Stomach smooth muscle (tissue), 2 donors: ENCODE data around the gene HSFX3.
"Not testable (repeated sequence)": the region's sequence is repeated elsewhere in the genome, so short reads cannot be mapped to it uniquely, and the experiment has no call there.

ENCODE experiments used
- H3K27ac ChIP-seq: one replicate; pipeline ENCODE4 v1.7.0; 2013; ENCODE audit warnings: mild to moderate bottlenecking, low read length, inconsistent platforms
- H3K27me3 ChIP-seq, 2 donors: one replicate each; pipeline ENCODE4 v1.7.0; 2013; ENCODE audit warnings: low read length in 2 of 2; ENCODE audit not compliant: insufficient read depth in 2 of 2, control insufficient read depth in 1 of 2
- H3K36me3 ChIP-seq, 2 donors: one replicate each; pipeline ENCODE4 v1.7.0; 2013; ENCODE audit warnings: low read length in 2 of 2; ENCODE audit not compliant: control insufficient read depth in 2 of 2, insufficient read depth in 2 of 2
- H3K4me1 ChIP-seq: one replicate; pipeline ENCODE4 v1.7.0; 2013; ENCODE audit warnings: low read length; ENCODE audit not compliant: control insufficient read depth, insufficient read depth
- H3K4me3 ChIP-seq, 2 donors: one replicate each; pipeline ENCODE4 v1.7.0; 2013; ENCODE audit warnings: low read length in 2 of 2
- H3K9ac ChIP-seq, 2 donors: one replicate each; pipeline ENCODE4 v1.7.0; 2013; ENCODE audit warnings: low read length in 2 of 2, mild to moderate bottlenecking in 1 of 2
- H3K9me3 ChIP-seq, 2 donors: one replicate each; pipeline ENCODE4 v1.7.0; 2013; ENCODE audit warnings: low read length in 2 of 2; ENCODE audit not compliant: control insufficient read depth in 2 of 2
- donor health status: healthy.
- donor health status: Pancreatic carcinoma.

Gene HSFX3

DNA sequence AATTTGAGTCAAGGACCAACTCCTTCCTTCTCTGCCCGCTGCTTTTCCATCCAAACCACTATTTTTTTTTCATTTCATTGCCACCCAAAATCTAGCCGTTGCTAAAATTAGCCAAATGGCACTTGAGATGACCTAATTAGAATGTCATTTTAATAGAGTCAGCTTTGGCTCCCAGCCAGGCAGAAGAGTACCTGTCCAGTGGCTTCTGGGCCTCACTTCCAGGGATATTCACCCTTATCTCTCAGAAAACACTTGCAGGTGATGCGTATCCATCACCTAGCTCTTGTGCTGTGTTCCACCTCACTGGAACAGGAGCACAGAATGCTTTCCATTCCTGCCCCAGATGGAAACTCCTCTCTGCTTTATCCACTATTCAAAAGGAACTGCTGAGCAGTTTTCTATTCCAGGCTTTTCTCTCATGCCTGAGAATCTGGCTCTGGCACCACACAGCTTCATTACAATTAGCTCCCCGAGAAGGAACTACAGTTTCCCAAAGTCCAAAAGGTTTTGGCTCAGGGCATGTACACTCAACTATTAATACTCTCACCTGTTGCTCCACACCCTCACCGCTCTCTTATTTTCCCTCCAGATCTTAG lies 19.1 kb upstream of the HSFX3 start:
- Histone ChIP-seq H3K4me1 (peaks cover 5% of the 10 kb centered on the region), H3K9ac (no peak overlapping the region), H3K27ac (no peak overlapping the region)

DNA sequence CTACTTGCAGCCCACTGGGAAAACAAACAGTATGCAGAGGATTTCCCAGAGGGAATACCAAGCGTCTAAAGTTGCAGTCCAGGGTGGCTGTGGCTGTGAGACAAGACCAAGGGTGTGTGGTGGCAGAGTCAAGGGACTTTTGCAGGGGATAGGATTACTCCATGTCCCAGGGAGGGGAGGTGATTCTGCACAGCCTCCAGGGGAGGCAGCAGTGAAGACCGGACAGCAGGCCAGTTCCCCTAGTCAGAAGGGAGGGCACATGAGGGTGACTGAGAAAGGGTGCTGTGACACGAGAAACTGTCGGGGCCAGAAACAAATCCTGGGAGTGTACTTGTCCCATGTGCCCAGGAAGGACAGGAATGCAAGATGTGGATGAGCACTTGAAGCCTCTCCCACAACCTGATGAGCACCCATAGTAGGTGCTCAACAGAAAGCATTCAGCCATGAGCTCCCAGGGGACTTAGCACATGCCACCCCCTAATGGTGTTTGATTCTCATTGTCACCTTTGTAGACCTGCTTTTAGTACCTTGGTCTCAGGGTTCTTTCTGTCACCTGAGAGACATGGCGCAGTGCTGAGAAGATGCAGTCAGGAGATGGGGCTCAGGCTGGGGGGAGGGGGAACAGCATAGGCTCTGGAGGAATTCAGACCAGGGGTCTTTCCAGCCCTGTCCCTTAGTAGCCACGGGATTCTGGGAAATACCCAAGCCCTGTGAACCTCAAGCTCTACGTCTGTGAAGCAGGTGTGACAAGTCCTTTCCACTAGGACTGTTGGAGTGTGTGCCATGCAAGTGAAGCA lies 18.1 kb upstream of the HSFX3 start:
- Histone ChIP-seq H3K27ac (no peak overlapping the region), H3K36me3 (no peaks in the 10 kb centered on the region), H3K27me3 (no peaks in the 10 kb centered on the region), H3K4me3 (no peak overlapping the region), H3K9ac (no peak overlapping the region), H3K9me3 (no peaks in the 10 kb centered on the region), H3K4me1 (peaks cover 5% of the 10 kb centered on the region)

More for the DNA sequence above, 19.1 kb upstream of the HSFX3 start:
- no peaks in the 10 kb centered on the region for H3K36me3 ChIP-seq
- H3K9me3 ChIP-seq = no peaks in the 10 kb centered on the region
- H3K4me3 ChIP-seq = no peak overlapping the region
- no peaks in the 10 kb centered on the region for H3K27me3 ChIP-seq

DNA sequence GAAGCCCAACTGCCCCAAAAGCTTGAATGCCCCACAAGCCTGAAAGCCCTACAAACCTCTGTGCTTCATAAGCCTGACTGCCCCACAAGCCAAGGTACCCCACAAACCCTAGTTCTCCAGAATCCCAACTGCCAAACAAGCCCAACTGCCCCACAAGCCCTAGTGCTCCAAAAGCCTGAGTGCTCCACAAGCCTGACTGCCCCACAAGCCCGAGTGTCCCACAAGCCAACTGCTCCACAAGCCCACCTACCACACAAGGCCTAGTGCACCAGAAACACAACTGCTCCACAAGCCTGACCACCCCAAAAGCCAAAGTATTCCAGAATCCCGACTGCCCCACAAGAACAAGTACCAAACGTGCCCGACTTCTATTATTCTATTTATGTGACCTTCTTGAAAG lies 13.6 kb upstream of the HSFX3 start:
- H3K36me3 ChIP-seq = no peaks in the 10 kb centered on the region
- H3K4me1 ChIP-seq = no peaks in the 10 kb centered on the region
- H3K27ac ChIP-seq = no peak overlapping the region
- no peak overlapping the region for H3K4me3 ChIP-seq
- no peaks in the 10 kb centered on the region for H3K27me3 ChIP-seq
- H3K9me3 ChIP-seq = no peaks in the 10 kb centered on the region
- H3K9ac ChIP-seq = no peak overlapping the region

DNA sequence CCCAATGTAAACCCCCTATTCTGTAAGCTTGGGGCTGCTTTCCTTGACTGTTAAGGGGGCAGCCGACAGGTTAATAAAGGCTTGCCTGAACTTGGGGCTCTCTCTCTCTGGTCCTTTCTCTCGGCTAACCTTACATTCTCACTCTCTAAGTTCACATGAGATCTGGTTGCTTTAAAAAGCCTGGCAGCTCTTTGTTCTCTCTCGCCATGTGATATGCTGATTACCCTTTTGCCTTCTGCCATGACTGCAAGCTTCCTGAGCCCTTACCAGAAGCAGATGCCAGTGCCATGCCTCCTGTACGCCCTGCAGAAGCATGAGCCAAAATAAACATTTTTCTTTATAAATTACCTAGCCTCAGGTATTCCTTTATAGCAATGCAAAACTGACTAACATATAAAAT lies 5.5 kb upstream of the HSFX3 start:
- H3K4me1 ChIP-seq, H3K27me3 ChIP-seq, H3K4me3 ChIP-seq, H3K36me3 ChIP-seq, H3K9ac ChIP-seq, H3K27ac ChIP-seq, H3K9me3 ChIP-seq: not testable (repeated sequence)

- H3K9ac ChIP-seq, H3K27me3 ChIP-seq, H3K9me3 ChIP-seq, H3K4me1 ChIP-seq, H3K4me3 ChIP-seq, H3K27ac ChIP-seq, H3K36me3 ChIP-seq: not testable (repeated sequence)
Observed at GRCh38 chrX:149551939-149552248, 2.2 kb upstream of the HSFX3 start.

DNA sequence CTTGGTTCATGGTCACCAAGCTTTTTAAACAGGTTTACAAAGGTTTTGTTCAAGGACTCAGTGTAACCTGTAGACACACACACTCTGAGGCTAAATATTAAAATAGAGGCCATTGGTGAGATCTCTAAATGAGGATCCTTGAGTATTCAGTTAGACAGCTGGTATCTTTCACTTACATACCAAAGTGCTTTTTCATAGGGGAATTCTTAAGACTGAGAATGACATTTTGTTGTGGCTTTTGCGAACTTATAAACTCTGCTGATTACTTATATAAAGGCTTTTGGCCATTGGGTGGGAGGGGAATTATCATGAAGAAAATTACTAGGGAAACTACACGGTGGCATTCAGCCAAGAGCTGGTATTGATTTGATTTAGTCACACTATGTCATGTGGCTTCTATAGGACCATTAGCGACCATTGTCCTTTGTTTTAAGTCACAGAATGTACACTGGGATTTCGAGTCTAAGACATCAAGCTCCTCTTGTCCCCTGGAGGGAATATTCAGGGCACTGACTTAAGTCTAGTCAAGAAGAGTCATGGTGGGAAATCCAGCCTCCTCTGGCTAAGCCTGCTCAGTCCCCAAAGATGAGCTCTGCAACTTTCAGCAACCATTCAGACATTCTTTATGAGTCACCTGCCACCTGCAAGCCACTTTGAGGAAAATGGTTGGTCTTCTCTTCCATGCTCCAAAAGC lies 1.7 kb upstream of the HSFX3 start:
- not testable (repeated sequence) for H3K9me3 ChIP-seq, H3K27me3 ChIP-seq, H3K36me3 ChIP-seq, H3K9ac ChIP-seq, H3K4me1 ChIP-seq, H3K27ac ChIP-seq, H3K4me3 ChIP-seq

DNA sequence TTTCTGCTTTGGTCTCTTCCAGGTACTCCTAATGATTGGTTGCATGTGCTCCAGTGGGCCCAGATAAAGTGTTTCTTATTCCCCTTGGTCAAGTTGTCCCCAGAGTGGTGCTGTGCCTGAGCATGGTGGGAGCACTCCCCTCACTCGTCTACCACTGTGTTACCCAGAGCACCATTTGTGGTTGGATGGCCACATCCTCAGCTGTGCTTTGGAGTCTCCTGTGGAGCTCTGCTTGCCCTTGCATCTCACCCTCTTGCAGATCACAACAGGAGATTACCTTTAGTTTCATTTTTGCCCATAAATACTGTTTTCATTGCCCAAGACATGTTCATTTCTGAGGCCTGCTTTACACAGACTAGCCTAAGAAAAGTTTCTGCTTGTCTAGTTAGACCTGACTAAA lies 730 bp upstream of the HSFX3 start:
- not testable (repeated sequence) for H3K36me3 ChIP-seq, H3K27me3 ChIP-seq, H3K27ac ChIP-seq, H3K9me3 ChIP-seq, H3K9ac ChIP-seq, H3K4me3 ChIP-seq, H3K4me1 ChIP-seq

GRCh38 chrX:149547782-149548181 lies 1.9 kb downstream of the HSFX3 start:
- not testable (repeated sequence) for H3K9me3 ChIP-seq, H3K4me1 ChIP-seq

DNA sequence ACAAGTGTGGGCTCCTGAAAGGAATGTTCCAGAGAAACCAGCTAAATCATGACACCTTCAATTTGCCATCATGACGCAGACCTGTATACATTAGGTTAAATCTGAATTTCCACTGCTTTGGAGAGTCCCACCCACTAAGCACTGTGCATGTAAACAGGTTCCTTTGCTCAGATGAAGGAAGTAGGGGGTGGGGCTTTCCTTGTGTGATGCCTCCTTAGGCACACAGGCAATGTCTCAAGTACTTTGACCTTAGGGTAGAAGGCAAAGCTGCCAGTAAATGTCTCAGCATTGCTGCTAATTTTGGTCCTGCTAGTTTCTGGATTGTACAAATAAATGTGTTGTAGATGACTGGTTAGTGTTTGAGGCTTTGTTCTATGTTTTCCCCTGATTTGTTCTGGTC lies 2.8 kb downstream of the HSFX3 start:
- not testable (repeated sequence) for H3K36me3 ChIP-seq, H3K9me3 ChIP-seq, H3K4me3 ChIP-seq, H3K27ac ChIP-seq, H3K9ac ChIP-seq, H3K27me3 ChIP-seq, H3K4me1 ChIP-seq

More at GRCh38 chrX:149547782-149548181, 1.9 kb downstream of the HSFX3 start:
- not testable (repeated sequence) for H3K27me3 ChIP-seq, H3K9ac ChIP-seq, H3K27ac ChIP-seq, H3K4me3 ChIP-seq, H3K36me3 ChIP-seq

- H3K36me3 ChIP-seq, H3K27ac ChIP-seq, H3K9ac ChIP-seq, H3K27me3 ChIP-seq, H3K9me3 ChIP-seq, H3K4me3 ChIP-seq, H3K4me1 ChIP-seq: not testable (repeated sequence)
Observed at GRCh38 chrX:149545545-149546543, 3.9 kb downstream of the HSFX3 start.
